ENCODE data around the gene PCSK7.

Gene PCSK7

DNA sequence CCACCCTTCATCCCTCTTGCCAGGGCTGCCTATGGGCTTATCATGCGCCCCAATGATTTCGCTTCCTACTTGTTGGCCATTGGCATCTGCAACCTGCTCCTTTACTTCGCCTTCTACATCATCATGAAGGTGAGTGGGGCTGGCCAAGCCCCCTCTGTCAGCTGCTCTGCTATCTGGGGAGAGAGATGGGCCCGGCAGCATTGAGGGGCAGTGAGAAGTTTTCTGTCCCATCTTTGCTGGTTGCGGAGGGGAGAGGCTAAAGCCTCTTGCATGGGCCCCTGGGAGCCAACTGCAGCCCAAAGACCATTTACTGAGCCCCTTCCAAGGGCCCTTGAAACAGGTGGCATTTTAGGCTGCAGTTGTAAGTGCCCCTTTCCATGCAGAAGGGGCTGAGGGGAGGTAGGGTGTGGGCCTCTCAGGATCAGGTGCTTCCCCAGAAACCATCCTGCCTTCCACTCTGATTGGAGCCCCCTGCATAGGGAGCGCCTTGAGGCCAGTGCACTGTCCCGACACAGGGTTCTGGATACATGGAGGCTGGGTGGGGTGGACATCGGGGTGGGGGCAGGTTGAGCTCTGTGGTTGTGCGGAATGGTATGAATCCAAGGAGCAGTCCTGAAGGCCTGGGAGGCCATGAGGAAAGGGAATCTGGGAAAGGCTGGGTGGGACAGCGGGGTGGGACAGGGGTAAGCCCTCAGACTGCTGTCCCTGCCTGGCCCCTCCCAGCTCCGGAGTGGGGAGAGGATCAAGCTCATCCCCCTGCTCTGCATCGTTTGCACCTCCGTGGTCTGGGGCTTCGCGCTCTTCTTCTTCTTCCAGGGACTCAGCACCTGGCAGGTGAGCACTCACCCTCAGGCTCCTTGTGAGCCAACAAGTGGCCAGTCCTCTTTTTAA, 38.5 kb downstream of the PCSK7 start:
- DNase-seq (ENCODE audit: low spot score): no peak
- Histone ChIP-seq H3K27ac (peak overlapping the region in 1 of 2 donors; percentile 30), H3K4me3 (no peak overlapping the region)
- TF ChIP-seq, protein P1, sequence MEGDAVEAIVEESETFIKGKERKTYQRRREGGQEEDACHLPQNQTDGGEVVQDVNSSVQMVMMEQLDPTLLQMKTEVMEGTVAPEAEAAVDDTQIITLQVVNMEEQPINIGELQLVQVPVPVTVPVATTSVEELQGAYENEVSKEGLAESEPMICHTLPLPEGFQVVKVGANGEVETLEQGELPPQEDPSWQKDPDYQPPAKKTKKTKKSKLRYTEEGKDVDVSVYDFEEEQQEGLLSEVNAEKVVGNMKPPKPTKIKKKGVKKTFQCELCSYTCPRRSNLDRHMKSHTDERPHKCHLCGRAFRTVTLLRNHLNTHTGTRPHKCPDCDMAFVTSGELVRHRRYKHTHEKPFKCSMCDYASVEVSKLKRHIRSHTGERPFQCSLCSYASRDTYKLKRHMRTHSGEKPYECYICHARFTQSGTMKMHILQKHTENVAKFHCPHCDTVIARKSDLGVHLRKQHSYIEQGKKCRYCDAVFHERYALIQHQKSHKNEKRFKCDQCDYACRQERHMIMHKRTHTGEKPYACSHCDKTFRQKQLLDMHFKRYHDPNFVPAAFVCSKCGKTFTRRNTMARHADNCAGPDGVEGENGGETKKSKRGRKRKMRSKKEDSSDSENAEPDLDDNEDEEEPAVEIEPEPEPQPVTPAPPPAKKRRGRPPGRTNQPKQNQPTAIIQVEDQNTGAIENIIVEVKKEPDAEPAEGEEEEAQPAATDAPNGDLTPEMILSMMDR (IDR thresholded peaks at IDR 0.05): no peak

DNA sequence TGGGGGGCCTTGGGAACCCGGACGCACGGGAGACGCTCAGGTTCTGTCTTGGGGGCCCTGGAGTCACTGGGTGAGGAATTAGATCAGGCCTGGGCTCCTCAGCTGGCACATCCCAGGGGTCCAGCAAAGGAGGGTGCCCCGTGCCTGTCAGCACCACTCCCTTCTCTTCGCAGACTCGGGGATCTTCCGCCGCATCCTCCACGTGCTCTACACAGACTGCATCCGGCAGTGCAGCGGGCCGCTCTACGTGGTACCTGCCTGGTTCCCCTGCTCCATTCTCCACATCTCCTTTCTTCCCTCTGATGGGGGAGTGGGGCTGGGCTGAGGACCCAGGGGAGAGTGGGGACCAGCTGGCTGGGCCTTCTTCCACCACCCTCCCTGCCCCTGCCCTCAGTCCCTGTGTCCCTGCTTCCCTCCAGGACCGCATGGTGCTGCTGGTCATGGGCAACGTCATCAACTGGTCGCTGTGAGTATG, 39.4 kb downstream of the PCSK7 start:
- TF ChIP-seq, protein P1 (IDR thresholded peaks at IDR 0.05): no peak
- H3K27ac ChIP-seq: no peak overlapping the region

DNA sequence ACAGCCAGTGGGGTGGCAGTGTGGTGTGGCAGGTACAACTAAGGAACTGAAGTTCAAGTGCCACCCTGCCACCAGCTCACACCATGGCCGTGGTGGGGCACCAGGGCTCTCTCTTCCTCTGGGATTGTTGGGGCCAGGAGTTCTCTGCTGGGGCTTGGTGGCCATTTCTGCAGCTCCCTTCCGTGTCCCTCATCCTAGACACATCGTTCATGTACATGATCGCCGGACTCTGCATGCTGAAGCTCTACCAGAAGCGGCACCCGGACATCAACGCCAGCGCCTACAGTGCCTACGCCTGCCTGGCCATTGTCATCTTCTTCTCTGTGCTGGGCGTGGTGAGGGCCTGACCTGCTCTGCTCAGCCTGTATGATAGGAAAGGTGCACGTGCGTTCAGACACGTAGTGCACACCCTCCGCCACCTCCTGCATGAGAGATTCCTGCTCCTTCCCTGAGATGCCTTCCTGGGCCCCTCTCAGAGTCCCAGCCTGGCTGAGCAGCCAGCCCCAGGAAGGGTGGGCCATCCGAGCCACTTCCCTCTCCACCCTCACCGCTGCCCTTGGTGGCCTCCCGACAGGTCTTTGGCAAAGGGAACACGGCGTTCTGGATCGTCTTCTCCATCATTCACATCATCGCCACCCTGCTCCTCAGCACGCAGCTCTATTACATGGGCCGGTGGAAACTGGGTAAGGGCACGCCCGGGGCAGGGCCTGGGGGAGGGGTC, 40.0 kb downstream of the PCSK7 start:
- no peak overlapping the region for H3K27ac ChIP-seq
- peak; percentile 47 for DNase-seq (ENCODE audit: low spot score)

More for the DNA sequence above, 39.4 kb downstream of the PCSK7 start:
- H3K4me3 ChIP-seq: no peak overlapping the region
- no peak for DNase-seq (ENCODE audit: low spot score)

GRCh38 chr11:117189941-117190544, 41.8 kb downstream of the PCSK7 start:
- DNase-seq (ENCODE audit: low spot score): peak; percentile 61
- Histone ChIP-seq H3K4me3 (no peak overlapping the region), H3K27ac (peak overlapping the region in 1 of 2 donors; percentile 56)
- TF ChIP-seq, protein P1 (IDR thresholded peaks at IDR 0.05): no peak

More for the DNA sequence above, 40.0 kb downstream of the PCSK7 start:
- H3K4me3 ChIP-seq: no peak overlapping the region
- TF ChIP-seq, protein P1 (IDR thresholded peaks at IDR 0.05): no peak

DNA sequence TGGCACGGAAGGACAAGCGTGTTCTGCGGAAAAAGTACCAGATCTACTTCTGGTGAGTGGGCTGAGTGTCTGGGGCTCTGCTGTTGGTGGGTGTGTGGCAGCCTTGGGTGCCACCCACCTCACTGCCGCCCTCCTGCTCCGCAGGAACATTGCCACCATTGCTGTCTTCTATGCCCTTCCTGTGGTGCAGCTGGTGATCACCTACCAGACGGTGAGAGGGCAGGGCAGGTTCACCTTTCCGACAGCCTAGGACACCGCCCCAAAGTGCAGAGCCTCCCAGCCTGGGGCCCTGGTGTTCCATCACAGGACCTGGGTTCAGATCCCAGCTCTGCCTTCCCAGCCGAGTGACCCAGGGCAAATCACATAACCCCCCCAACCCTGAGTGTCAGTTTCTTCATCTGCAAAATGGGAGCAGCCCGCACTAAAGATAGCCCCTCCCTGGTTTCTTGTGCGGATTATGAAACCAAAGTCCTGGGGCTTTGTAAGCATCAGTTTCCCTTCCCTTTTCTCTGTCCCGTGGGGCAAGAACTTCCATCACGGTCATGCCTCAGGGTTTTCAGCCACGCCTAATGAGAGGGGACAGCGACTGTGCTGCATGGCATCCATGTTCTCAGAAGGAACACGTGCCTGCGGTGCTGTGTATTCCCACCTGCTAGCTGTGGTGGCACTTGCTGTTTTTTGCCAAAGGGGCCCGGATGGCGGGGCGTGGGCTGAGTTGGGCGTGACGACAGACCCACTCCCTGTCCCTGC, 42.5 kb downstream of the PCSK7 start:
- DNase-seq (ENCODE audit: low spot score): peak; percentile 64
- Histone ChIP-seq H3K4me3 (no peak overlapping the region), H3K27ac (peak overlapping the region in 1 of 2 donors; percentile 56)
- TF ChIP-seq, protein P1 (IDR thresholded peaks at IDR 0.05): no peak

DNA sequence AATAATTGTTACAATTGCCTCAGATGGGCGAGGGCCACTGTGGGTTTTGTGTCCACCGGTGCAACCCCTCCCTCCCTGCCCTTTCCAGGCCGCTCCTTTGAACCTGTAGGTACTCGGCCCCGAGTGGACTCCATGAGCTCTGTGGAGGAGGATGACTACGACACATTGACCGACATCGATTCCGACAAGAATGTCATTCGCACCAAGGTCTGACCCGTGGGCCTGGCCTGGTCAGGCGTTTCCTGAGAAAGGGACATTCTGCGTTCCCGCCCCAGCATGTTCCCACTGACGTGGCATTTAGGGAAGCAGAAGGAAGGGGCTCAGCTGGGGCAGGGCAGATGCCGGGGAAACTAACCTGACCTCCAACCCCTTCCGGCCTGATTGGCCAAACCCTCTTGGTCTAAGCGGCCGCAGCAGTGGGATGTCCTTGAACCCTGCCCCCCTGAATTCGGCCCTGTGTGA, 43.2 kb downstream of the PCSK7 start:
- DNase-seq (ENCODE audit: low spot score): peak; percentile 73
- Histone ChIP-seq H3K27ac (peak overlapping the region in 1 of 2 donors; percentile 54), H3K4me3 (no peak overlapping the region)
- TF ChIP-seq, protein P1 (IDR thresholded peaks at IDR 0.05): no peak

All from coronary artery (tissue), 2 donors.